ENCODE results near the gene KIF9.

- TF ChIP-seq, protein P1, sequence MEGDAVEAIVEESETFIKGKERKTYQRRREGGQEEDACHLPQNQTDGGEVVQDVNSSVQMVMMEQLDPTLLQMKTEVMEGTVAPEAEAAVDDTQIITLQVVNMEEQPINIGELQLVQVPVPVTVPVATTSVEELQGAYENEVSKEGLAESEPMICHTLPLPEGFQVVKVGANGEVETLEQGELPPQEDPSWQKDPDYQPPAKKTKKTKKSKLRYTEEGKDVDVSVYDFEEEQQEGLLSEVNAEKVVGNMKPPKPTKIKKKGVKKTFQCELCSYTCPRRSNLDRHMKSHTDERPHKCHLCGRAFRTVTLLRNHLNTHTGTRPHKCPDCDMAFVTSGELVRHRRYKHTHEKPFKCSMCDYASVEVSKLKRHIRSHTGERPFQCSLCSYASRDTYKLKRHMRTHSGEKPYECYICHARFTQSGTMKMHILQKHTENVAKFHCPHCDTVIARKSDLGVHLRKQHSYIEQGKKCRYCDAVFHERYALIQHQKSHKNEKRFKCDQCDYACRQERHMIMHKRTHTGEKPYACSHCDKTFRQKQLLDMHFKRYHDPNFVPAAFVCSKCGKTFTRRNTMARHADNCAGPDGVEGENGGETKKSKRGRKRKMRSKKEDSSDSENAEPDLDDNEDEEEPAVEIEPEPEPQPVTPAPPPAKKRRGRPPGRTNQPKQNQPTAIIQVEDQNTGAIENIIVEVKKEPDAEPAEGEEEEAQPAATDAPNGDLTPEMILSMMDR (IDR thresholded peaks at IDR 0.05; ENCODE audit: borderline replicate concordance, extremely low read depth, low read length, poor library complexity, severe bottlenecking), result no peak
- TF ChIP-seq EZH2 (IDR thresholded peaks at IDR 0.05; ENCODE audit: borderline replicate concordance, low read depth, low read length, severe bottlenecking), result no peak
Measured at GRCh38 chr3:47265725-47266428, 16.7 kb downstream of the KIF9 start.

All from DND-41 (cell line).